Tibial nerve (tissue), 4 donors: Measurements from ENCODE around the gene ARF3.

Source experiments
- CTCF ChIP-seq, 5 experiments: fragments of 200-600 bp in 3 of 5; fragments of 450-650 bp in 2 of 5; sonication (generic) in 3 of 5; IDR thresholded peaks; one replicate each; pipeline ENCODE4 v1.5.1; 2016 to 2019; ENCODE audit warnings: antibody characterized with exemption in 5 of 5, mild to moderate bottlenecking in 3 of 5, moderate library complexity in 2 of 5
- EP300 ChIP-seq, 2 donors: sonication (generic); formaldehyde crosslinking; IDR thresholded peaks; one replicate each; pipeline ENCODE4 v1.6.1; 2017; ENCODE audit warnings: antibody characterized with exemption in 2 of 2, mild to moderate bottlenecking in 1 of 2
- POLR2A ChIP-seq, 2 donors: fragments of 450-650 bp; IDR thresholded peaks; one replicate each; pipeline ENCODE4 v1.6.1; 2017; ENCODE audit warnings: antibody characterized with exemption in 2 of 2, mild to moderate bottlenecking in 2 of 2, moderate library complexity in 2 of 2

DNA sequence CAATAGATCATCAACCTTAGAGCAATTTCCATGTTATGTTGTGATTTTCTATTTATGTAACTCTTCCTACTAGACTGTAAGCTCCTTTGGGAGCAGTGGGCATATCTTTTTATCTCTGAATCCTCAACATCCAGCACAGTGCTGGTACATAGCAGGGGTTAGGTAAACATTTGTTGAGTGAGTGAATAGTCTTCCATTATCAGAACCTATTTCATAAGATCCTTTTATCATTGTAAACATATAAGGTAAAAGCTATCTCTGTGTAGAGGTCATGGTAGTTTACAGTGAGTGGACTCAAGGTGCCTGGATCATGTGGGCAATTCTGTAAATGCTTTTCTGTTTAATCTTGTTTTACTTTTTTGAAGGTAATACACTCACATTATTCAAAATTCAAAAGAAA, 47.1 kb downstream of the ARF3 start:
- TF ChIP-seq CTCF (IDR thresholded peaks at IDR 0.05) (no peak), EP300 (IDR thresholded peaks at IDR 0.05) (no peak), POLR2A (IDR thresholded peaks at IDR 0.05) (no peak)
